GM19099 (cell line): Measurements from ENCODE around the gene TWSG1.

Experiments
- POLR2A ChIP-seq: IDR thresholded peaks from 3 replicates; pipeline ENCODE4 v1.6.1; 2011; ENCODE audit warnings: low read depth; ENCODE audit not compliant: insufficient read length; ENCODE audit errors: extremely low read depth

The TWSG1 gene

DNA sequence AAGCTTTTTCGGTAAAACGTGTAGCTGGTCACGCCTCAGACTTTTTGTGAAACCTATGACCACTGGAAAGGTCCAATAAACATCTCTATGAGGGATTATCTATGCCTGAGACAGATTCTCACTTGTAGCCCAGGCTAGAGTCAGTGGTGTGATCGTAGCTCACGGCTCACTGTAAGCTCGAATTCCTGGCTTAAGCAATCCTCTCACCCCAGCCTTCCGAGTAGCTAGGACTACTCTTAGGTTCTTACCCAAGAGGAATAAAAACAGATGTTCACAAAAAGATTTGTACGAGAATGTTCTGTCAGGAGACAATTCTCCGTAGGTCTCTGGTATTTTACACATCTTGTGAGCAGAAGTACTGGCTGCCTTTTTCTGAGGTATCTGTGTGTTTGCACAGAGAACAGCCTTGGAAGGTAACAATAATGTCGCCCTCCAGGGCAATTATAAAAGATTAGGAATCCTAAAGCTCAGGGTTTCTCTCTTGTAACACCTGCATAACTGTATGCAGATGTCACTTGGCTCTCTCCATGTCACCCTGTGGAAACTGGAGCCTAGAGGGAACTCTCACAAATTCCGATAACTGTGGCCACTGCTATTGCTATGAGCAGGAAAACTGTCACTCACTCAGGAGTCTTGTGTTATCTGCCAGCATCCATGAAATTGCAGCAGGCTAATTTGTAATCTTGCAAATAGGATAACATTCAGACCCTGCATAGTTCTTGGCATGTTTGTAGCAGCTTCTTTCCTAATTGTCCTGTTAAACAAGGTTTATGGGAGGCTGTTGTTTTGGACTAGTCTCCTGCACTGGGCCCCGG is 115.2 kb downstream of the TWSG1 start:
- TF ChIP-seq POLR2A, result no peak
